ENCODE results near the gene KPNA6.

KPNA6 gene

DNA sequence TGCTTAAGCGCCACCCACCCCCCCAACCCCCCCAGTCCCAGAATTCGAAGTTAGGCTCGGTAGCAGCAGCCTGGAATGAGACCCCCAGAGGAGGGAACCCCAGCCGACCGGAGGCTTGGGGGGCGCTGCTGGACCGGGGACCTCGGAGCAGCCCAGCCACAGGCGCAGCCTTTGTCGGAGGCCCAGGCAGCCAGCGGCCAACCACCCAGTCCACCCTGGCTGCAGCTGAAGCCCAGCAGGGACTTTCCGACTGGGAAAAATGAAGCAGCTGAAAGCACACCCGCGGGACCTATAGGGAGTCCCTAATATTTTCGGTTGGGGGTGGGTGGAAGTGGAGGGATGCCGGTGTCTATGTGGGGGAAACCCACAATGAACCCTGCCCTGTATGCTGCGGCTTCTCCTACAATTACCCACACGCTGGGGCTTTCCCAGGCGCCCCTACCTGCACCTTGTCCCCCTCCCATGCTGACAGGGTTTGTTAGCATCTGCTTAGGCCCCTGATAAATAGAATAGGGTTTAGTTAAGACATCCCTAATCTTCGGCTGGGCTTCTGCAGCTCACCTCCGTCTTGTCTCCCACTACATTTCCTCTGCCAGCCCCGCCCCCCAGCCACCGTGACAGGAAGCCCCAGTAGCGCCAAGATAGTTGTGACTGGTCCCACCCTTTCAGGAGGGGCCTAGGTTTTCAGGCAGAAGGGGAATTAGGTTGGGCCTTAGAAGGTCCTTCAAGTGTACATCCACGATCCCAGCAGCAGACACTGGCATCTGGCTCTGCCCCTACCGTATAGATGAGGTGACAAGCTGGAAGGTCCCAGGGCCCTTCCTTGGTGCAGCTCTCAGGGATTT is 93.4 kb downstream of the KPNA6 start:
- Histone ChIP-seq H2AFZ (ENCODE audit: low read length) (no peak overlapping the region), H3K79me2 (ENCODE audit: insufficient read depth, low read length) (no peaks in the 10 kb centered on the region), H3K9me2 (ENCODE audit: low read depth, low read length) (no peaks in the 10 kb centered on the region), H3K27ac (ENCODE audit: low read depth, low read length, poor library complexity, severe bottlenecking) (peak overlapping the region; percentile 75), H3K4me3 (ENCODE audit: low read depth, low read length, poor library complexity, severe bottlenecking) (peak overlapping the region; percentile 73), H3F3A (ENCODE audit: insufficient read depth, low read length) (no peaks in the 10 kb centered on the region), H3K36me3 (ENCODE audit: insufficient read depth, low read length) (peaks cover 20% of the 10 kb centered on the region; the same call in 1 of the 2 replicates), H3K4me1 (ENCODE audit: insufficient read depth, low read length, severe bottlenecking) (peaks cover 37% of the 10 kb centered on the region), H3K9ac (ENCODE audit: low read length) (peak overlapping the region; percentile 77), H3K4me2 (ENCODE audit: low read length) (peak overlapping the region; percentile 87), H3K9me3 (ENCODE audit: low read length) (no peaks in the 10 kb centered on the region), H4K20me1 (ENCODE audit: insufficient read depth, low read length) (no peaks in the 10 kb centered on the region), H3K27me3 (ENCODE audit: insufficient read depth, low read length) (no peaks in the 10 kb centered on the region)
- no peak for TF ChIP-seq EZH2 (IDR thresholded peaks at IDR 0.05; ENCODE audit: borderline replicate concordance, low read length)
- TF ChIP-seq, protein P1, sequence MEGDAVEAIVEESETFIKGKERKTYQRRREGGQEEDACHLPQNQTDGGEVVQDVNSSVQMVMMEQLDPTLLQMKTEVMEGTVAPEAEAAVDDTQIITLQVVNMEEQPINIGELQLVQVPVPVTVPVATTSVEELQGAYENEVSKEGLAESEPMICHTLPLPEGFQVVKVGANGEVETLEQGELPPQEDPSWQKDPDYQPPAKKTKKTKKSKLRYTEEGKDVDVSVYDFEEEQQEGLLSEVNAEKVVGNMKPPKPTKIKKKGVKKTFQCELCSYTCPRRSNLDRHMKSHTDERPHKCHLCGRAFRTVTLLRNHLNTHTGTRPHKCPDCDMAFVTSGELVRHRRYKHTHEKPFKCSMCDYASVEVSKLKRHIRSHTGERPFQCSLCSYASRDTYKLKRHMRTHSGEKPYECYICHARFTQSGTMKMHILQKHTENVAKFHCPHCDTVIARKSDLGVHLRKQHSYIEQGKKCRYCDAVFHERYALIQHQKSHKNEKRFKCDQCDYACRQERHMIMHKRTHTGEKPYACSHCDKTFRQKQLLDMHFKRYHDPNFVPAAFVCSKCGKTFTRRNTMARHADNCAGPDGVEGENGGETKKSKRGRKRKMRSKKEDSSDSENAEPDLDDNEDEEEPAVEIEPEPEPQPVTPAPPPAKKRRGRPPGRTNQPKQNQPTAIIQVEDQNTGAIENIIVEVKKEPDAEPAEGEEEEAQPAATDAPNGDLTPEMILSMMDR (IDR thresholded peaks at IDR 0.05; ENCODE audit: low read length), result no peak; the same call in 1 of the 2 replicates

DNA sequence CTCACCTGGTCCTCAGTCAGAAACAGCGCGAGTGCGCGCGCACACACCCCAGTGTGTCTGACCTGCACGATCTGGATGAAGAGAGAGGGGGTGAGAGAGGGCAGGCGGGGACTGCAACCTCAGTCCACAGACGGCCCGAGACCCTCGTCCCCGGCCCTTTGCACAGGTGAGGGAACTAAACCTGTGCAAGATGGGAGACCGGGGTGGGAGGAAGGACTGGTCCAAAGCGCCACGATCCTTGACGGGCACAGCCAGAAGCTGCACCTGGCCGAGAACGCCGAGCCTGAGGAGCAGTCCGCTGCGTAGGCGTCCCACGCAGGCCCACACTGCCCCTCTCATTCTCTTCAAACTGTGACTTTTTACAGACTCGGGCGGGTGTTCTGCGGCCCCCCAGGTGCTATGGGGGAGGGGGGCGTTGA is 97.1 kb downstream of the KPNA6 start:
- no peaks in the 10 kb centered on the region for H3K27me3 ChIP-seq (ENCODE audit: insufficient read depth, low read length)
- H3K9ac ChIP-seq (ENCODE audit: low read length), result peak overlapping the region; percentile 84; the same call in 1 of the 2 replicates
- TF ChIP-seq EZH2 (IDR thresholded peaks at IDR 0.05; ENCODE audit: borderline replicate concordance, low read length), result no peak
- TF ChIP-seq, protein P1 (IDR thresholded peaks at IDR 0.05; ENCODE audit: low read length), result no peak
- peaks cover 19% of the 10 kb centered on the region for H3K36me3 ChIP-seq (ENCODE audit: insufficient read depth, low read length)
- H3K4me2 ChIP-seq (ENCODE audit: low read length), result peak overlapping the region; percentile 93
- H3K9me3 ChIP-seq (ENCODE audit: low read length), result no peaks in the 10 kb centered on the region
- H3F3A ChIP-seq (ENCODE audit: insufficient read depth, low read length), result no peaks in the 10 kb centered on the region
- peaks cover 35% of the 10 kb centered on the region for H3K4me1 ChIP-seq (ENCODE audit: insufficient read depth, low read length, severe bottlenecking)
- no peaks in the 10 kb centered on the region for H4K20me1 ChIP-seq (ENCODE audit: insufficient read depth, low read length)
- H3K27ac ChIP-seq (ENCODE audit: low read depth, low read length, poor library complexity, severe bottlenecking), result no peak overlapping the region
- H3K9me2 ChIP-seq (ENCODE audit: low read depth, low read length), result no peaks in the 10 kb centered on the region
- peak overlapping the region; percentile 75 for H3K4me3 ChIP-seq (ENCODE audit: low read depth, low read length, poor library complexity, severe bottlenecking)
- no peak overlapping the region for H2AFZ ChIP-seq (ENCODE audit: low read length)
- H3K79me2 ChIP-seq (ENCODE audit: insufficient read depth, low read length), result no peaks in the 10 kb centered on the region

DNA sequence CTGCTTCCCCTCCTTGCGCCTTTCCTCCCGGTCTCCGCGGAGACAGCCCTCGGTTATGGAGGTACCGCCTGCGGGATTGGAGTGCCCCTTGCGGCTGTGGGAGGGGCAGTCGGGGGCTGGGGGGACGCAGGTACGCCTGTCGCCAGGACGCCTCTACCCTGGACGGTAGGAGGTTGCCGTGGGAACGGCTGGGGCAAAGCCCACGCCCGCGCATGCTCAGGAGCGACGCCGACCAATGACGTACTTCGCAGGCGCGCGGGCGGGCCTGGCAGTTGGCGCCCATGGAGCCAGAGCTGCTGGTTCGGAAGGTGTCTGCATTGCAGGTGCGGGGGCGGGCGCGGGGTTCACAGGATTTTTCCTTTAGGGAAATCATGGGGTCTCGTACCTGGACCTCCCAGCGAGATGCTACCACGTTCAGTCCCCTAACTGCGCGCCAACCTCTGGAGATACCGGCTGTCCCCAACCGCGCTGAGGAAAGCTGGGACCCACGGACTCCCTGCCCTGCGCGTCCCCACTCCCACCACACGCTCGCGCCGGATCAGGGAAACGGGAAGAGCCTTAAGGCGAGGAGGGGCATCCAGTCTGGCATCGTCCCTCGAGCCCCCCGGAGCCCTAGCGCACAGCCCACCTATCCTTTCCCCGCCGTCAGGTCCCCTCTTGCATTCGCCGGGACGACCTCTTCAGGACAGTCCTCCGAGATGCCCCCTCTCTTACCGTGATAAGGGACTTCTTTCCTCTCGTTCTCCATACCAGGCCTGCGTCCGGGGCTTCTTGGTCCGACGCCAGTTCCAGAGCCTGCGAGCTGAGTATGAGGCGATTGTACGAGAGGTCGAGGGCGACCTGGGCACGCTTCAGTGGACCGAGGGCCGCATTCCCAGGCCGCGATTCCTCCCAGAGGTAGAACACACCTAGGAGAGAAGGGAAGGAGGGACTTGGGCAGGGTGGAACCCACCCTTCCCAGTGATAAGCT is 97.8 kb downstream of the KPNA6 start, which contains the start of gene IQCC:
Gene IQCC (plus strand): TSS at position 271 of the 970 bp plus-strand sequence. CDS start 11 bp downstream, at position 282.
- Histone ChIP-seq H3F3A (ENCODE audit: insufficient read depth, low read length) (no peaks in the 10 kb centered on the region), H3K27ac (ENCODE audit: low read depth, low read length, poor library complexity, severe bottlenecking) (peak within 1 kb of the TSS; percentile 37), H3K36me3 (ENCODE audit: insufficient read depth, low read length) (peaks cover 19% of the 10 kb centered on the region), H3K79me2 (ENCODE audit: insufficient read depth, low read length) (no peaks in the 10 kb centered on the region), H3K9me3 (ENCODE audit: low read length) (no peaks in the 10 kb centered on the region), H3K9ac (ENCODE audit: low read length) (peak within 1 kb of the TSS; percentile 84), H3K4me3 (ENCODE audit: low read depth, low read length, poor library complexity, severe bottlenecking) (peak within 1 kb of the TSS; percentile 75), H3K4me1 (ENCODE audit: insufficient read depth, low read length, severe bottlenecking) (peaks cover 28% of the 10 kb centered on the region), H3K9me2 (ENCODE audit: low read depth, low read length) (no peaks in the 10 kb centered on the region), H3K27me3 (ENCODE audit: insufficient read depth, low read length) (no peaks in the 10 kb centered on the region), H3K4me2 (ENCODE audit: low read length) (peak within 1 kb of the TSS; percentile 93), H4K20me1 (ENCODE audit: insufficient read depth, low read length) (no peaks in the 10 kb centered on the region), H2AFZ (ENCODE audit: low read length) (no peak within 1 kb of the TSS)
- TF ChIP-seq EZH2 (IDR thresholded peaks at IDR 0.05; ENCODE audit: borderline replicate concordance, low read length), result no peak
- TF ChIP-seq, protein P1 (IDR thresholded peaks at IDR 0.05; ENCODE audit: low read length), result no peak
